Measurements from ENCODE around the gene SERGEF.

The SERGEF gene

DNA sequence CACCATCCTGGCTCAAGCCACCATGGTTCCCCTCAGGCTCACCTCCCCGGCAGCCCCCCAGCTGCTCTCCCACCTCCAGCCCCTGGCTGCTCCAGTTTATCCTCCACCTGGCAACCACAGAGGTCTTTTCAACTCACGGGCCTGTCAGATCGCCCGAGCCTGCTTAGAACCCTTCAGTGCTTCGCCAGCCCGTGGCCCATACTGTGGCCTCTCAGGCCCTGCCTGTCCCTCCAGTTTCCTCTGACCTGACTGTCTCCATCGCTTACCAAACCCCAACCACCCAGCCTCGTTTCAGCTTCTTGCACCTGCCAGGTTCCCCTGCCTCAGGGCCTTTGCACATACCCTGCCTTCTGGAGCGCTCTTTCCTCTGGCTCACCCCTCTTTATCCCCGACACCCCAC, 271.4 kb downstream of the SERGEF start:
- peaks cover 2% of the 10 kb centered on the region for H3K27me3 ChIP-seq (replicated peaks; ENCODE audit: control insufficient read depth, insufficient read depth, low read length)
- H3K4me3 ChIP-seq (replicated peaks; ENCODE audit: low read depth, low read length) = no peak overlapping the region
- TF ChIP-seq, protein P1, sequence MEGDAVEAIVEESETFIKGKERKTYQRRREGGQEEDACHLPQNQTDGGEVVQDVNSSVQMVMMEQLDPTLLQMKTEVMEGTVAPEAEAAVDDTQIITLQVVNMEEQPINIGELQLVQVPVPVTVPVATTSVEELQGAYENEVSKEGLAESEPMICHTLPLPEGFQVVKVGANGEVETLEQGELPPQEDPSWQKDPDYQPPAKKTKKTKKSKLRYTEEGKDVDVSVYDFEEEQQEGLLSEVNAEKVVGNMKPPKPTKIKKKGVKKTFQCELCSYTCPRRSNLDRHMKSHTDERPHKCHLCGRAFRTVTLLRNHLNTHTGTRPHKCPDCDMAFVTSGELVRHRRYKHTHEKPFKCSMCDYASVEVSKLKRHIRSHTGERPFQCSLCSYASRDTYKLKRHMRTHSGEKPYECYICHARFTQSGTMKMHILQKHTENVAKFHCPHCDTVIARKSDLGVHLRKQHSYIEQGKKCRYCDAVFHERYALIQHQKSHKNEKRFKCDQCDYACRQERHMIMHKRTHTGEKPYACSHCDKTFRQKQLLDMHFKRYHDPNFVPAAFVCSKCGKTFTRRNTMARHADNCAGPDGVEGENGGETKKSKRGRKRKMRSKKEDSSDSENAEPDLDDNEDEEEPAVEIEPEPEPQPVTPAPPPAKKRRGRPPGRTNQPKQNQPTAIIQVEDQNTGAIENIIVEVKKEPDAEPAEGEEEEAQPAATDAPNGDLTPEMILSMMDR (IDR thresholded peaks at IDR 0.05; ENCODE audit: insufficient read depth, low read length, poor library complexity, severe bottlenecking) = no peak
- H3K36me3 ChIP-seq (ENCODE audit: control insufficient read depth, insufficient read depth, low read length) = no peaks in the 10 kb centered on the region
- no peak for DNase-seq (ENCODE audit: extremely low read depth, insufficient read length)

DNA sequence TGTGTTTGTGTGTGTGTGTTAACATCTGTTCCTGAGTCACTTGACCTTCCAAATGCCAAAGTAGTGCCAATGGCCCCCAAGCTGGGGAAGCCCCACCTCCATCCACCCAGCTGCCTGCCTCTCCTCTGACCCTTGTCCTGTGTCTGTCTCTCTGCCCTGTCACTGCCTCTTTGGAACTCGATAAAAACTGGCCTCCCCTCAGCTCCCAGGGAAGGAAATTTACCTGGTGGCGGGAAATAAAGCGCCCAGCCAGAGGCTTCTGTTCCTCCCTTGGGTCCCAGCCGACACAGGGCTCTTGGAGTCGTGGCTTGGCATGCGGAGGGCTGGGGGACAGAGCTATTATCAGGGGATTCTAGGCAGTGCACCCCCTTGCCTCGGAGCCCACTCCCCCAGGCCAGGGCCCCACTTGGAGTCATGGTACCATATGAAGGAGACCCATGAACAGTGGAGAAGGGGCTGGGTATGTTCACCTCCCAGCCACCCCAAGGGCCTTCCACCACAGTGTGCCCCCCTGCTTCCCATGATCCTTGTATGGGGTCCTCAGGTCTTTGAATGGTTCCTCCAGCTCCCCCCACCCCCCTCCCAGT, 272.1 kb downstream of the SERGEF start:
- DNase-seq (ENCODE audit: extremely low read depth, insufficient read length) = no peak
- no peaks in the 10 kb centered on the region for H3K36me3 ChIP-seq (ENCODE audit: control insufficient read depth, insufficient read depth, low read length)
- no peak overlapping the region for H3K4me3 ChIP-seq (replicated peaks; ENCODE audit: low read depth, low read length)
- H3K27me3 ChIP-seq (replicated peaks; ENCODE audit: control insufficient read depth, insufficient read depth, low read length) = peaks cover 2% of the 10 kb centered on the region; the same call in 1 of the 2 replicates
- TF ChIP-seq, protein P1 (IDR thresholded peaks at IDR 0.05; ENCODE audit: insufficient read depth, low read length, poor library complexity, severe bottlenecking) = no peak

DNA sequence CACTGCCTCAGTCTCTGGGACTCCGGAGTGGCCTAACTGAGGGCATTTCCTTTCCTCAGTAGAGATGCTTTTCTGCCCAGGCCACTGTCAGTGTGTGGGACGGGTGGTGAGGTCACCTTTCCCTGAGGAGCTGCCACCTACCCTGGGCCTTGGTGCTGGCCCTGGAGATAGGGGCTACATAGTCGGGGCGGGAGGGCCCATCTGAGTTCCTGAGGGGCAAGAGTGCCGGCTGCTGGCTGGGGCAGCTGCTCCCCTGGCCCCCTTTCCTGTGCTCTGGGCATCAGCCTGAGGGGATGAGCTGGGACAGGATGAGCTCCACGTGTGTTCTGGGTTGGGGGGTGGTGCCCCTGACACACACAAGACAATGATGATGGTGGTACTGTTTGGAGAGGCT, 272.9 kb downstream of the SERGEF start:
- TF ChIP-seq, protein P1 (IDR thresholded peaks at IDR 0.05; ENCODE audit: insufficient read depth, low read length, poor library complexity, severe bottlenecking) = no peak
- no peak for DNase-seq (ENCODE audit: extremely low read depth, insufficient read length)
- Histone ChIP-seq H3K36me3 (ENCODE audit: control insufficient read depth, insufficient read depth, low read length) (no peaks in the 10 kb centered on the region), H3K27me3 (replicated peaks; ENCODE audit: control insufficient read depth, insufficient read depth, low read length) (peaks cover 2% of the 10 kb centered on the region; the same call in 1 of the 2 replicates), H3K4me3 (replicated peaks; ENCODE audit: low read depth, low read length) (no peak overlapping the region)

DNA sequence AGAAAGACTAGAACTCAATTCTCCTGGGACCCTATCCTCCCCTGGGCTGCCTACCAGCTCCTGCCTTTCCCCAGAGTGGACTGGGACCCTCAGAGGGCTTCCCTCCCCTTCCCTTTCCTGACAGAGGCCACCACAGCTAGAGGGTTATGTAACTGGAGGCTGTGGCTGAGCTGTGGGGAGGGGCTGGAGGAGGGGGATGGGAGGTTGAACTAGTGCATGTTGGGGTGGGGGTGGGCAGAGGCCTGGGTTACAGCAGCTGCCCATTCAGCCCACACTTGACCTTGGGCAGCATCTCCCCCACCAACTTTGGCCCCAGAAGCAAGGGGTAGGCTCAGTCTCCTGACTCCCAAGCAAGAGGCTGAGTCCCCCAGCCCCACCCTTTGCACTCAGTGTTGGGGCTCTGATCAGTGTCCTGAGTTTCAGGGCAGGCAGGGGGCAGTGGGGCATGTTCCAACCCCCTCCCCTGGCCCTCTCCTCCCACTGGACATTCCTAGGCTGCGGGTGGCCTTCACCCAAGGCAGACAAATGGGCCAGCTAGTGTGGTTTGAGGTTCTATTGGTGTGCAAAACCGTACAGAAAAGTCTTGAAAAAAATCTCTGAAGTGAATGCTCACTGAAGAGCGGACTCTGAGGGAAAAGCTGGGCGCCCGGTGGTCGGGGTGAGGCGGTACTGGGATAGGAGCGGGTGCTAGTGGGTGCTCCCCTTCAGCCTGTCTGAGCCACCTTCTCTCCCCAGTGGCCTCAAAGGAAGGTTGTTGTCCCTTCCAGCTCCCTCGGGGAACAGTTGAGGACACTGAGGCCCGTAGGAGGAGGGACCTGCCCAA, 274.5 kb downstream of the SERGEF start:
- H3K36me3 ChIP-seq (ENCODE audit: control insufficient read depth, insufficient read depth, low read length) = no peaks in the 10 kb centered on the region
- H3K4me3 ChIP-seq (replicated peaks; ENCODE audit: low read depth, low read length) = no peak overlapping the region
- DNase-seq (ENCODE audit: extremely low read depth, insufficient read length) = no peak
- TF ChIP-seq, protein P1 (IDR thresholded peaks at IDR 0.05; ENCODE audit: insufficient read depth, low read length, poor library complexity, severe bottlenecking) = no peak
- H3K27me3 ChIP-seq (replicated peaks; ENCODE audit: control insufficient read depth, insufficient read depth, low read length) = peaks cover 2% of the 10 kb centered on the region; the same call in 1 of the 2 replicates
